Measurements from ENCODE around the gene AXIN1. TPM values are rescaled to one million over a fixed set of nuclear protein-coding genes. Genes with fewer than 3 reads are reported as not detected.

AXIN1 gene
- total RNA-seq, 1 donor from 2014 or later, result 27.0 TPM

- H3K79me2 ChIP-seq (ENCODE audit: insufficient read depth, low read length), result no peaks in the 10 kb centered on the region
- Mint-ChIP-seq H3K4me3 (ENCODE audit: unreplicated experiment) (no peak overlapping the region), H3K27me3 (ENCODE audit: low read depth, unreplicated experiment) (no peaks in the 10 kb centered on the region), H3K36me3 (ENCODE audit: low read depth, unreplicated experiment) (peaks cover 29% of the 10 kb centered on the region), H3K4me1 (ENCODE audit: low read depth, unreplicated experiment) (no peaks in the 10 kb centered on the region), H3K9me3 (ENCODE audit: unreplicated experiment) (no peaks in the 10 kb centered on the region), H3K27ac (ENCODE audit: unreplicated experiment) (no peak overlapping the region)
- H3K27ac ChIP-seq (ENCODE audit: low read depth, low read length), result no peak overlapping the region
- H3K36me3 ChIP-seq (ENCODE audit: insufficient read depth, low read length), result no peaks in the 10 kb centered on the region
- no peak overlapping the region for H2AFZ ChIP-seq (ENCODE audit: low read depth, low read length)
- TF ChIP-seq EZH2 (IDR thresholded peaks at IDR 0.05; ENCODE audit: insufficient read depth, low read length) (no peak), CTCF (IDR thresholded peaks at IDR 0.05; ENCODE audit: insufficient read depth, low read depth, low read length) (no peak)
- H3K4me1 ChIP-seq (ENCODE audit: insufficient read depth, low read length), result no peaks in the 10 kb centered on the region
- no peaks in the 10 kb centered on the region for H3K27me3 ChIP-seq (ENCODE audit: insufficient read depth, low read length)
- no peaks in the 10 kb centered on the region for H4K20me1 ChIP-seq (ENCODE audit: insufficient read depth, low read length)
- no peak for FAIRE-seq
- no peak overlapping the region for H3K4me2 ChIP-seq (ENCODE audit: low read length)
- H3K9me3 ChIP-seq (ENCODE audit: insufficient read depth, low read depth, low read length), result no peaks in the 10 kb centered on the region
- no peak overlapping the region for H3K9ac ChIP-seq (ENCODE audit: low read length)
- DNase-seq (ENCODE audit: low read depth), result no peak
- H3K4me3 ChIP-seq (ENCODE audit: insufficient read depth, low read depth, low read length), result no peak overlapping the region
These were observed 90.3 kb downstream of the AXIN1 start for GRCh38 chr16:262121-262745.

- no peak overlapping the region for H3K27ac Mint-ChIP-seq (ENCODE audit: unreplicated experiment)
- no peak for FAIRE-seq
These were observed 91.4 kb downstream of the AXIN1 start for GRCh38 chr16:261031-261691.

More at GRCh38 chr16:261031-261691, 91.4 kb downstream of the AXIN1 start:
- Histone ChIP-seq H3K27ac (ENCODE audit: low read depth, low read length) (no peak overlapping the region), H3K9me3 (ENCODE audit: insufficient read depth, low read depth, low read length) (no peaks in the 10 kb centered on the region), H3K9ac (ENCODE audit: low read length) (no peak overlapping the region), H3K27me3 (ENCODE audit: insufficient read depth, low read length) (no peaks in the 10 kb centered on the region), H2AFZ (ENCODE audit: low read depth, low read length) (no peak overlapping the region), H3K4me1 (ENCODE audit: insufficient read depth, low read length) (no peaks in the 10 kb centered on the region), H3K4me3 (ENCODE audit: insufficient read depth, low read depth, low read length) (no peak overlapping the region), H3K36me3 (ENCODE audit: insufficient read depth, low read length) (no peaks in the 10 kb centered on the region), H3K4me2 (ENCODE audit: low read length) (no peak overlapping the region), H4K20me1 (ENCODE audit: insufficient read depth, low read length) (no peaks in the 10 kb centered on the region), H3K79me2 (ENCODE audit: insufficient read depth, low read length) (no peaks in the 10 kb centered on the region)
- no peak for TF ChIP-seq CTCF (IDR thresholded peaks at IDR 0.05; ENCODE audit: insufficient read depth, low read depth, low read length)
- TF ChIP-seq EZH2 (IDR thresholded peaks at IDR 0.05; ENCODE audit: insufficient read depth, low read length), result no peak
- no peaks in the 10 kb centered on the region for H3K27me3 Mint-ChIP-seq (ENCODE audit: low read depth, unreplicated experiment)
- no peak overlapping the region for H3K4me3 Mint-ChIP-seq (ENCODE audit: unreplicated experiment)
- DNase-seq (ENCODE audit: low read depth), result no peak
- no peaks in the 10 kb centered on the region for H3K9me3 Mint-ChIP-seq (ENCODE audit: unreplicated experiment)
- H3K4me1 Mint-ChIP-seq (ENCODE audit: low read depth, unreplicated experiment), result no peaks in the 10 kb centered on the region
- peaks cover 29% of the 10 kb centered on the region for H3K36me3 Mint-ChIP-seq (ENCODE audit: low read depth, unreplicated experiment)
